Activated T-helper 9 cell treated with anti-CD3 and anti-CD28 coated beads, Interleukin-2, amount 50 U/mL, for 16 hours (primary cell): ENCODE measurements around the gene SCYGR5.
"Not testable (repeated sequence)": the region's sequence is repeated elsewhere in the genome, so short reads cannot be mapped to it uniquely, and the experiment has no call there.

Experiments used
- DNase-seq: peaks from one replicate; pipeline ENCODE4 v3.0.0-alpha.2; 2020; ENCODE audit warnings: low read depth

The SCYGR5 gene

GRCh38 chr2:227666631-227667170, at the start of gene SCYGR5:
Gene SCYGR5, plus strand, starts transcription at chr2:227666804. Its CDS starts 0 bp downstream, at chr2:227666804.
- DNase-seq, result not testable (repeated sequence)

- DNase-seq, result no peak
Observed at GRCh38 chr2:227617316-227618230, 49.0 kb upstream of the SCYGR5 start, which contains the start of gene SCYGR4. Gene SCYGR4, plus strand, starts transcription at chr2:227617498. Its CDS starts 0 bp downstream, at chr2:227617498.

GRCh38 chr2:227623226-227623625, 43.4 kb upstream of the SCYGR5 start:
- no peak for DNase-seq

GRCh38 chr2:227625420-227625819, 41.2 kb upstream of the SCYGR5 start:
- no peak for DNase-seq

- DNase-seq, result no peak
Observed at GRCh38 chr2:227626580-227627151, 39.9 kb upstream of the SCYGR5 start.

GRCh38 chr2:227627769-227628168, 38.8 kb upstream of the SCYGR5 start:
- no peak for DNase-seq

GRCh38 chr2:227629435-227629834, 37.2 kb upstream of the SCYGR5 start:
- no peak for DNase-seq

GRCh38 chr2:227630322-227630721, 36.3 kb upstream of the SCYGR5 start:
- no peak for DNase-seq

- no peak for DNase-seq
Observed at GRCh38 chr2:227632827-227633226, 33.8 kb upstream of the SCYGR5 start.

GRCh38 chr2:227634201-227634600, 32.4 kb upstream of the SCYGR5 start:
- DNase-seq, result no peak

- DNase-seq, result no peak
Observed at GRCh38 chr2:227642656-227643055, 23.9 kb upstream of the SCYGR5 start.

GRCh38 chr2:227643990-227644551, 22.5 kb upstream of the SCYGR5 start:
- no peak for DNase-seq

- no peak for DNase-seq
Observed at GRCh38 chr2:227653419-227653818, 13.2 kb upstream of the SCYGR5 start.

GRCh38 chr2:227654426-227654825, 12.2 kb upstream of the SCYGR5 start:
- no peak for DNase-seq

- no peak for DNase-seq
Observed at GRCh38 chr2:227655454-227655853, 11.2 kb upstream of the SCYGR5 start.

- no peak for DNase-seq
Observed at GRCh38 chr2:227657199-227657845, 9.3 kb upstream of the SCYGR5 start.

GRCh38 chr2:227661025-227661649, 5.5 kb upstream of the SCYGR5 start:
- no peak for DNase-seq

- no peak for DNase-seq
Observed at GRCh38 chr2:227661827-227662226, 4.8 kb upstream of the SCYGR5 start.

- no peak for DNase-seq
Observed at GRCh38 chr2:227665189-227665940, 1.2 kb upstream of the SCYGR5 start.

- DNase-seq, result no peak
Observed at GRCh38 chr2:227671170-227671905, 4.7 kb downstream of the SCYGR5 start.
